Measurements from ENCODE around the gene CAMK2N1.

The CAMK2N1 gene

GRCh38 chr1:20478057-20478635 lies 7.9 kb downstream of the CAMK2N1 start:
- no peak for DNase-seq (ENCODE audit: low spot score)

- DNase-seq (ENCODE audit: low spot score): no peak
Measured at GRCh38 chr1:20477348-20478056, 8.5 kb downstream of the CAMK2N1 start.

- DNase-seq (ENCODE audit: low spot score): peak; percentile 76
Measured at GRCh38 chr1:20476265-20477038, 9.6 kb downstream of the CAMK2N1 start.

GRCh38 chr1:20474996-20475395 lies 11.0 kb downstream of the CAMK2N1 start:
- DNase-seq (ENCODE audit: low spot score): no peak

- no peak for DNase-seq (ENCODE audit: low spot score)
Measured at GRCh38 chr1:20474333-20474975, 11.6 kb downstream of the CAMK2N1 start.

- no peak for DNase-seq (ENCODE audit: low spot score)
Measured at GRCh38 chr1:20473894-20474293, 12.1 kb downstream of the CAMK2N1 start.

- DNase-seq (ENCODE audit: low spot score): no peak
Measured at GRCh38 chr1:20472860-20473711, 12.9 kb downstream of the CAMK2N1 start.

- DNase-seq (ENCODE audit: low spot score): no peak
Measured at GRCh38 chr1:20472121-20472520, 13.9 kb downstream of the CAMK2N1 start.

GRCh38 chr1:20470194-20470593 lies 15.8 kb downstream of the CAMK2N1 start:
- no peak for DNase-seq (ENCODE audit: low spot score)

GRCh38 chr1:20469406-20470076 lies 16.5 kb downstream of the CAMK2N1 start:
- no peak for DNase-seq (ENCODE audit: low spot score)

GRCh38 chr1:20466273-20466672 lies 19.7 kb downstream of the CAMK2N1 start:
- DNase-seq (ENCODE audit: low spot score): no peak

GRCh38 chr1:20465187-20465586 lies 20.8 kb downstream of the CAMK2N1 start:
- no peak for DNase-seq (ENCODE audit: low spot score)

GRCh38 chr1:20463502-20463901 lies 22.5 kb downstream of the CAMK2N1 start:
- DNase-seq (ENCODE audit: low spot score): no peak

- DNase-seq (ENCODE audit: low spot score): no peak
Measured at GRCh38 chr1:20462397-20462796, 23.6 kb downstream of the CAMK2N1 start.

GRCh38 chr1:20458717-20459116 lies 27.3 kb downstream of the CAMK2N1 start:
- no peak for DNase-seq (ENCODE audit: low spot score)

GRCh38 chr1:20454004-20454403 lies 32.0 kb downstream of the CAMK2N1 start:
- DNase-seq (ENCODE audit: low spot score): no peak

- DNase-seq (ENCODE audit: low spot score): no peak
Measured at GRCh38 chr1:20449735-20450311, 36.2 kb downstream of the CAMK2N1 start.

GRCh38 chr1:20448671-20449071 lies 37.3 kb downstream of the CAMK2N1 start:
- DNase-seq (ENCODE audit: low spot score): no peak

GRCh38 chr1:20447794-20448193 lies 38.2 kb downstream of the CAMK2N1 start:
- DNase-seq (ENCODE audit: low spot score): no peak

- no peak for DNase-seq (ENCODE audit: low spot score)
Measured at GRCh38 chr1:20446796-20447195, 39.2 kb downstream of the CAMK2N1 start.

- DNase-seq (ENCODE audit: low spot score): no peak
Measured at GRCh38 chr1:20445956-20446355, 40.1 kb downstream of the CAMK2N1 start.

All from HuH-7.5 (cell line).